Putamen (tissue), 1 donor: ENCODE measurements around the gene LDLRAD3.

Source experiments
- DNase-seq: peaks from one replicate; pipeline ENCODE4 v3.0.0-alpha.2; 2016; ENCODE audit warnings: low spot score

Gene LDLRAD3

DNA sequence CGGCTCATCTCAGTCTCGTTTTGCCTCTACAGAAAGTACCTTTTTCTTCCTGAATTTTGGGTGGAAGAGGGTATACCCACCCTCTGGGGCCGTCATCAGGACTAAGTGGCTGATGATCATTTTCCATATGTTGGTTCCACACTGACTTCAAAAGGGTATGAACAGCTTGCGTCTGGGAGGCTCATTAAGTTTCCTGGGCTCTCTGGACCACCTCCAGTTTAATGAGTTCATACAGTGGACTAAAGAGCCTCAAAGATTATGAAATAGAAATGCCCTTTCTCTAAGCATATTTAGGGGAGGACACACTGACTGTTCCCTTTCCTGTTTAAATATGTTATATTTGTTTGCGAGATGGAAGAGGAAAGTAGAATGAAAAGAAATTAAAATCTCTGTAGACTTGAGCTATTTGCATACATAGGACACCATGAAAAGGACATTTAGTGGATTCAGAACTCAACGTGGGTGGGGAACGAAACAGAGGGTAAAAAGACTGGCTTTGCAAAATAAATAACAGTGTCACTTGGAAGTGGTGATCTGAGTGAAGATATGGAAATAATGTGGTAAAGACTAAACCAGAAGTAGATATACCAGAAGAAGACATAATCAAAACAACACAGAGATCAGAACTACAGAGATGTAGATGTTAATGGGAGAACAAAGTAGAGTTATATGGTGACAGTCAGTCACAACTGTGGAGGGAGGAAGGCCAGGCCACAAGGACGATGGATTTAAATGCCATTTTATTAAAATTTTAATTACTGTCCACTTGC is 18.7 kb downstream of the LDLRAD3 start:
- DNase-seq: no peak

DNA sequence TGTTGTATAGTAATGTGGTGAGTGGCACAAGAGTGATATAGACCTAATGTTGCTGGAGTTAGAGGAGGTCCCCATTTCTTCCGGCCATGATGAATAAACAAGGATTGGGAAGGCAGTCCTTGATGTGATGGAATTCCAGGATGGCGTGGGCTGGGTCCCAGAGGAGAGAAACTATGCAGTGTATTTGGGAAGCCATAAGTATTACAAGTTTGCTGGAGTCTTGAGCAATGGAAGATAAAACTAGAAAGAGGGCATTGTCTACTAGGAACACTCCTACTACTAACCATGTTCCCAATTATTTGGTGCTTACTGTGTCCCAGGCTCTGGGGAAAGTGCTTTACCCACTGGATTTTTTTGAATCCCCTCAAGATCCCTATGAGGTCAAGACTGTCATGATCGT is 20.0 kb downstream of the LDLRAD3 start:
- DNase-seq: no peak

DNA sequence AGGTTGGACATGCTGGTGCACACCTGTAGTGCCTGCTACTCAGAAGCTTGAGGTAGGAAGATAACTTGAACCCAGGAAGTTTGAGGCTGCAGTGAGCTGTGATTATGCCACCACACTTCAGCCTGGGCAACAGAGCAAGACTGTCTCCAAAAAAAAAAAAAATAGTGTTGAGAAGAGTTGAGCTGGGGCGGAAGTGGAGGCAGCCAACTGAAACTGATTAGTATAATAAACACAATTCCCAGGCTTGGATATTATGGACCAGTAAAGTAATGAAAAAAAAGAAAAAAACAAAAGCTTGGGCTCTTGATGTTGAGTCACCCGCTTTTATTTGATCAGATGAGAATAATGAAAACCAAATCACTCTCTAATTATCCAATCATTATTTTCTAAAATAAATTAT is 21.0 kb downstream of the LDLRAD3 start:
- DNase-seq: no peak

DNA sequence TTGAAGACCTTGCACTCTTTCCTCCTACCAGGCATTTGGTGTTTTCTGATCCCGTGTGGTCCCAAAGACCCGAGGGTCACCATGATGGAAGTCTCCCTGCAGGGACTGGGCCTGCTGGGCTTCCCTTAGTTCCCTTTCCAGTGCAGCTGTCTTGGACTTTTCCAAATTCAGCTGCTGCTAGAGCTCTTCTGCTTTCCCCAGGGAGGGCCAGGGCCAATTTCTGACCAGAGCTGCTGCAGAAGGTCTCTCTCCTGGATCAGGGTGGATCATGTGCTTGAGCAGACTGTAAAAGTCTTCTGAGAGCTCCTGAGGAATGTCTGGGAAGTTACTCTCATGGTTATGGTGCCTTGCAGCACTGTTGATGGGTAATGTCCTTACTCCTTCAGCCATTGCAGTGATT is 23.2 kb downstream of the LDLRAD3 start:
- no peak for DNase-seq

DNA sequence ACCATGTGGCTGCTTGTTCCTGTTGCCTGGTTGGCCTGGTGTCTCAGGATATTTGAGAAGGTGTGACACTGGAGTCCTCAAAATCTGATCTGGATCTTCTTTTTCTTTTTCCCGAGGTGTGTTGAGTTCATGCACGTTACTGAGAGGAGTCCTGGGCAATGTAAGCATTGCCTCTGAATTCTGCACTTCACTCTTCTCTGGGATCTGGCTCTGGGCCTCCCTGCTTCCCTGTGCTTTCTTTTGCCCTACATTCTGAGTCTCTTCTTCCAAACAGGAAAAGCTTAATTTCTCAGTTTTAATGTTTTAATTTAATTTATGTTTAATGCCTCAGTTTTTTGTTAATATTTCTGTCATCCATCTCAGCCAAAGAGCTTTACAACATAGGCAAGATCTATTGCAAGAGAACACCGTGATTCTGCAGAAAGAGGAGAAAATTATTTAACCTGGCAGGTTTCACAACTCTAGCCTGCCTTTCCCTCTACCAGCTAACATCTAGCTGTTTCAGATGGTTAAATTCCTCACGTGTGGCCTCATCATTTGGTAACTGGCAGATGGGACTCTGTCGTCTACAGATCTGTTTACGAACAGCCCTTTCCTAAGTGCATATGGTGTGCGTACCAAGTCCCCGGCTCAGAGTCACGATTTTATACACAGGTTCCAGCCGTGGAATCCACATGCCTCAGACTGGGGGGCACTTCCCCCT is 24.7 kb downstream of the LDLRAD3 start:
- no peak for DNase-seq

DNA sequence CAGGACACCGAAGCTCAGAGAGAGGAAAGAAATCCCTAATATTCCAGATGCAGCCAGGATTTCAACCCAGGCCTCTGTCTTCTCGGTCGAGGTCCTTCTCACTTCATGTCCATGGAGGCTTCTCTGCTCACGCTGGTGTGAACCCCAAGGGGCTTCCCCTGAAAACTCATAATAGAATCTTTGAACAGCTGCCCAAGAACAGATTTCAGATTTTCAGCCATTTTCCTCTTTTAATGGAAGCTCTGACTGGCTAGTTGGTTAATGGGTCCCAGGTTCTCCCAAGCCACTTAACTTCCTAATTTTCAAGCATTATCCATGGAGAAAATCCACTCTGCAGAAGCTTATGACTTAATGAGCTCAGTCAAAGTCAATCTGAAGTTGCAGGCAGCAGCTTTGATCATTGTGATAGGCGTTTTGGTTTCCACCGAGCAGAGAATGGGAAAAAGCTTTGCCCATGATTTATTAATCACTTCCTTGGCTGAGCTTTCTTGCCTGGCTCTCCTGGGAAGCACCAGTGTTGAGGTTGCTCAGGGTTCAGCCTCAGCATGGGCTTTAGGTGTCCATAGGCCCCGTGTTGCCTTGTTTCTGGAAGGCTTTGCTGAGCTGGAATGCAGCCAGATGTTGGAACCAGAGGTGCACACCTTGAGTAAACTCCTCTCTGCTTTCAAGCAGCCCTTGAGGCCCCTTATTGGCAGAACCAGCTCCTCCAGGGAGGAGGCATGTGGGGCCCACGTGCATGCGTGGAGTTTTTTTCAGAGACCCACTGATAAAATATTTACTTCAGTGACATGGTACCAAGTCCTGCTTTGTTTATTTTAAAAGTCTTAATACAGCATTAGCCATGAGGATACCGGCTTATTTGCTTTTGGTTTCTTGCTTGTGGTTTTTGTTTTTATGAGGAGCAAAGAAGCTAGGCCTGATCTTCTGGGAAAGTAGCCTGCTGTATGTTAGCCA is 25.5 kb downstream of the LDLRAD3 start:
- DNase-seq: no peak

DNA sequence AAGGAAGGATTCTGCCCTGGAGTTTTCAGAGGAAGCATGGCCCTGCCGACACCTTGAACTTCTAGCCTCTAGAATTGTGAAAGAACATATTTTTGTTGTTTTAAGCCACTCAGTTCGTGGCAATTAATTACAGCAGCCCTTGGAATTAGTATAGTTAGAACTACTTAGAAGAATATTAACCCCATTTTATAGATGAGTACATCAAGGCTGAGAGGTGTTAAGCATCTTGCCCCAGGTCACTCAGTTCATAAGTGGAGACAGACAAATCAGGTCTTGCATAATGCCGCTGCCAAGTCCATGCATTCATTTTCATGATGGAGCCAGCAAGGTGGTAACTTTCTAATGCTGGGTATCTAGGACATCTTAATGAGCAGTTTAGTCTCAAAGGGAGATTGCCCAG is 26.6 kb downstream of the LDLRAD3 start:
- no peak for DNase-seq

DNA sequence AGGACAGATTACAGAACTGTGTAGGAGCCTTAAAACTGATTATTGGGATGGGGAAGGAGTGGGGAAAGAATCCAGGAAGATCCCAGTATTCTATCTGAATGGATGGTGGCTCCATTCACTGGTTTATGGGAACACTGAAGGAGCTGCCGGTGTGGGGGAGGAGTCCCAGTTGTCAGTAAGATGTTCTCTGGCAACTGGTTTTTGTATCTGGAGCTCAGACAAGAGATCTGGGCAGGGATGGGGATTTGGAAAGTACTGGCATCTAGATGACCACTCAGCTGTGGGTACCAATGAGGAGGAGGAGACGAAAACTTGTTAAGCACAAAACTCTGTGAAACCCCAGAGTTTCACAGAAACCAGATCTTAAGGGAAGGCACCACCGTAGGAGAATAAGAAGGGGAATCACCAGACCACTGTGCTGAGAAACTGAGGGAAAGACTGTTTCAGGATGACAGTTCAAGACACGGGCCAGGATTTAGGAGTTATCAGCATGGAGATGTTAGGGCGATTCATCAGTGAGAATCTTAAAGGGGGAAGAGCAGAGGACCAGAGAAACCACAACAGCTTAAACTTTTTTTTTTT is 28.1 kb downstream of the LDLRAD3 start:
- no peak for DNase-seq

DNA sequence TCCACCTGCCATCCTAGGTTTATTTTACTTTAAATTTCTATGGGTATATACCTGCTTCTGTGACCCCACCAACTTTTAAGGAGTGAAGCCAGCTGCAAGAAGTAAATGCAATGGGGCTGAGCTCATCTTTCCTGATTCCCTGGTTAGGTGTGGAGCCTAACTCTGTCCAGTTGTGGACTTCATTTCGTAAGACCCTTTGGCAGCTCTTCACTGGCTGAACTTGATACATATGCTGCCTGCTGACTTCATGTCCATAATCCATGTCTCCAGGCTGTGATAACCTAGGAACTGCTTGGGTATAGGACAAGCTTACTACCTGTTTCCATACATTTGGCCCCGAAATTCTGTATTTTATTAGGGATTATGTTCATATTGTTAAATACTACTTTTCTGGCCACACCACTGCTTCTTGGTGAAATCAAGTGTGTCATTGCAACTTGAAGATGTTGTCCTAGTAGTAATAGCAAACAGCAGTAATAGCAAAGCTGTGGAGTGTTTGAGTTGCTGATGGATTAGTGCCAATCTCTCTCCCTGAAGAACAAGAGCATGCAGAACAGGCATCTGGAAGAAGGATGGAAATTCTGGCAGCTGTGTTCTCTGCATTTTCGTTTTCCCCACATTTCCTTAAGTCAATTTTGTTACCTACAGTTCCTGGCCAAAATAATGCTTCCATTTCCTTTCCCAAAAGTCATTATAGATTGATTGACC is 31.2 kb downstream of the LDLRAD3 start:
- DNase-seq: no peak

DNA sequence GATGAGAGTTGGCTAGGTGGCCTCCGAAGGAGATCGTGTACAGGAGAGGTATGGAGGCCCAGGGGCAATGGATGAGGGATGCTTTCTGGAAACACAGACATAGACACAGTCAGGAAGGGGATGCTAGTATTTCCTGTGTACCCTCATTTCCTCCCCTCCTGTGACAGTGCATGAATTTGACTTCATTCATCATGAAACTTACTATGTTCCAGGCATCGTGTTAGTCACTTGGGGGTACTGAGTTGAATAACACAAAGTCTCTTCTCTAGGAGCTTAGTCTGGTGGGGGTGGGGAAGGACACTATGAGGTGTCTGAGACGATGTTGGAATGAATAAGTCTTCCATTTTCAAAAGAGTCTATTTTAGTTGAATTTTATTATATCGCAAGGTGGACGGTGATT is 32.6 kb downstream of the LDLRAD3 start:
- DNase-seq: no peak

DNA sequence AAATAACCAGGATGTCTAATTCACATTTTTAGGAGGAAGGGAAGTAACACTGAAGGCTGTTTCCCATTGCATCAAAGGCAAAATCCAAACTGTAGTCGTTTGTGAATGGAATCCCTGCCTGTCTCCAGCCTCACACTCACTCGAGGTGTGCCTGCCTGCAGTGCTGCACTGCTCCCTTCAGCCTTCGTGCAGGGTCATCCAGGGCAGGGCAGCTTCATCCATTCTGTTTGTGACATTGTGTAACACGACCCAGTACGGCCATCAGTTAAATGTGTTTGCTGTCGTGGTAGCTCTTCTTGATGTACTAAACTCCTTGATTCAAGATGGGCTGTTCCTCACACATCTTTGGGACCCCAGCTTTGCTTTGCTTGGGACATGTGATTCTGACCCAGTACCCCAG is 34.3 kb downstream of the LDLRAD3 start:
- DNase-seq: no peak

DNA sequence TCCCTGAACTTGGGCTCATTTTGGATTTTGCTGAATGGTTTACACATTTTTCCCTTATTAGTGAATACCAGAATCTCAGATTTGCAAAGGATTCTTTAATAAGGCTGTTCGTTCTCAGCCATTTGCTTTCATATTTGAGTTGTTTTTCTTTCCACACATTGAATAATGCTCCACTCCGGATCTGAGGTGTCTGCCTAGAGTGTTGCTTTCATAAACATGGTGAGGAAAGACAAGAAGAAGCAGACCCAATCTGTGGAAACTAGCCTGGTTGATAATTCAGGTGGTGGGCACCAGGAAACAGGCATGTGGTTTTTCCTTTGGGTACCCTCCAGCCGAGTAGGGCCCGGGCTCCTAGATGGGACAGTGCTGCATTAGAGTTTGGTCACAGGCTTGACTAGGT is 35.0 kb downstream of the LDLRAD3 start:
- DNase-seq: no peak

DNA sequence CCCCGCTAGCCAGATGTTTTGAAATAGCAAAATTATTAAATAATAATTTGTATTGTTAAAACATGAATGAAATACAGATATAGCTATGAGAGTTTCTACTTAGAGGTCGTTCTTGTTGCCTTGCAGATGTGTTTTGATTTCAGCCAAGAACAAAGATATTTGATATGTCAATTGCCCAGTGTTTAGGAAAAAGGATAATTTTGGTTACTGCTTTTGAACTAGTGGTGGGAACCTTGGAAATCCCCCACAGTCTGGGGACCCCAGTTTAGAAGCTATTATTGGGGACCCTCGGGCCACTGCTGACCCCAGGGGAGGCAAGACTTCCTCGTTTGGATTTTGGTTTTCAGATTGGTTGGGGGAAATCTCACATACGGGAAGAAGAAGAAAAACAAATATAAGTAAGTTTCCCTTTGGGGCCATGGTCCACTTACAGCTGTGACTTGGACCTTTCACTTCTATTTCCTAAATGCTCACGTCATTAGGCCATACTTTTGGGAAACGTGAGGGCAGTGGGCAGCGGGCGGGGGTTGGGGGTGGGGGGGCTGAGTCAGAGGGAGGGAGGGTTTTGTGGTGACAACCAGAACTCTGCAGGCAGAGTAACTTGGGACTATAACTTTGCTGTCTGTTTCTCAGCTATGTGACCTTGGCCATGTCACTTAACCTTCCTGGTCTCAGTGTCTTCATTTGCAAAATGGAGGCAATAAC is 37.0 kb downstream of the LDLRAD3 start:
- no peak for DNase-seq

DNA sequence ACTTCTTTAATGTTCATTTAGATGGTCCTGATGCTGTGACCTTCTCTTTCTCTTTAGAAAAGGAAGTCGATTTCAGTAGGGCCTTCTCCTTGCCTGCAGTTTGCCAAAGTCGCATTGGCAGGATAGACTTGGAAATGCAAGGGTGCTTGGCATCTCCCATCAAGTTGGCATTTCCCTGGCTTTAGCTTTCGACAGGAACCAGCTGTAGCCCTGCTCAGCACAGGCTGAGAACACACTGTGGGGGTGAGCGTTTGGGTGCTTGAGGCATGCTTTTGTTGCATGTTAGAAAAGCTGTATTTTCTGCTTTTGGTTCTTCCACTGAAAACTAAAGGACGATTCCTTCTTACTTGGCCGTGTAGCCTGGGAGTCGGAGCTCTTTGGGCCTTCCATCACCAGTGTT is 37.7 kb downstream of the LDLRAD3 start:
- DNase-seq: no peak

DNA sequence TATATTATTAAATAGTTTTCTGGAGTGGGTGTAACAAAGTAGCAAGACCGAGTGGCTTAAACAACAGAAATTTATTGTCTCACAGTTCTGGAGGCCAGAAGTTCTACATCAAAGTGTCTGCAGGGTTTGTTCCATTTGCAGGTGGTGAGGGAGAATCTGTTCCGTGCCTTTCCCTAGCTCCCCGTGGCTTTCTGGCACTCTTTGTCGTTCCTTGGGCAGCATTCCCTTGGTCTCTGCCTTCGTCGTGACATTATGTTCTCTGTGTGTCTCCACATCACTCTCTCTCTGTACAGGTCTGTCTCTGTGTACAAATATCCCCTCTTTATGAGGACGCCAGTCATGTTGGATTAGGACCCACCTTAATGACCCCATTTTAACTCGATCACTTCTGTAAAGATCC is 38.2 kb downstream of the LDLRAD3 start:
- no peak for DNase-seq

DNA sequence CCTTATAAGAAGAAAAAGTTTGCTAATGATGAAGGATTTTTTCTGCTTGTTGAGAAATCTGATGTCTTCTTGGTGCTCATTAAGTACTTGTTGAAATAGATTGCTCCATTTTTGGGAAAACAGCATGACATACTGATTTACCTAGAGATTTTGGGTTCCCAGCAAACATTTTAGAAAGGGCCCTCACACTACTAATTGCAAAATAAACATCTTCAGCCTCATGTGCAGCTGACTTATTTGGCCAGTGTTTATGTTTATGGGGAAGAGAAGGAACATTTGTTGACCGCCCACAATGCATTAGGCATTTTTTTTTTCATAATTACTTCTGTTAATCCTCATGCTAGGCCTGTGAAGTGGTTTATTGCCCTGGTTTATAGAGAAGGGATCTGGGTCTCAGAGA is 40.1 kb downstream of the LDLRAD3 start:
- no peak for DNase-seq

DNA sequence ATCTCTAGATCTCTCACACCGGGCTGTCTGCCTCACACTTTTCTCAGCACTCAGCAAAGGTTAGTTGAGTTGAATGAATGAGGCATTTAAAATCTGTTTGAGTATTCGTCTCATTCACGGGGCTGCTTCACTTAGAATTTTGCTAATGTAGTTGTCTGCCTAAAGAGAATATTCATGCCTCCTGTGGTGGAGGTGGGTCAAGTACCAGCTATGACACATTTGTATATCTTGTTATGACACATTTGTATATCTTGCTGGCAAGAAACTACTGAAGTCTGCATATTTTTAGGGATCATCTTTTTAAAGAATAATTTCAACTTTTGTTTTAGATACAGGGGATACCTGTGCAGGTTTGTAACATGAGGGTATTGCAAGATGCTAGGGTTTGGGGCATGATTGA is 43.1 kb downstream of the LDLRAD3 start:
- DNase-seq: no peak

DNA sequence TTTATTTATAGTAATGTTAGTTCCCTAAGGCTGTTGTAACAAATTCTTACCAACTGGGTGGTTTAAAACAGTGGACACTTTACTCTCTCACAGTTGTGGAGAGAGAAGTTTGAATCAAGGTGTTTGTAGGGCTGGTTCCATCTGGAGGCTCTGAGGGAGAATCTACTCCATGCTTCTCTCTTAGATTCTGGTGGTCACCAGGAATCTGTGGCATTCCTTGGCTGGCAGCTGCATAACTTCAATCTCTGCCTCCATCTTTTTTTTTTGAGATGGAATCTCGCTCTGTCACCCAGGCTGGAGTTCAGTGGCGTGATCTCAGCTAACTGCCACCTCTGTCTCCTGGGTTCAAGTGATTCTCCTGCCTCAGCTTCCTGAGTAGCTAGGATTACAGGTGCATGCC is 46.3 kb downstream of the LDLRAD3 start:
- no peak for DNase-seq

DNA sequence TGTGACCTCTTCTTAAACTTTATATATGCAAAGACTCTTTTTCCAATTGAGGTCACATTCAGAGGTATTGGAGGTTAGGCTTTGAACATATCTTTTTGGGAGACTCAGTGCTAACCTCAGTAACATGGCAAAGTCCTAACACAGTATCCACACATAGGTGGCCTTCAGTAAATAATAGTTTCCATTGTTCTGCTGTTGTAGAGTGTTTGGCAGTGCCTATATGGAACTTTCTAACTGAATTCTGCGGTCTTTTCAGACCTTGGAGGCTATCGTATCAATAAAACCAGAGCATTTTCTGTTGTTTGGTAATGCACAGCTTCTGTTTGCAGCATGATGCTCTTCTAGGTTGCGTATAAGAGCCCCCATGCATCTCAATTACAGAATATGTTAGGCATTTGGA is 47.0 kb downstream of the LDLRAD3 start:
- DNase-seq: no peak

DNA sequence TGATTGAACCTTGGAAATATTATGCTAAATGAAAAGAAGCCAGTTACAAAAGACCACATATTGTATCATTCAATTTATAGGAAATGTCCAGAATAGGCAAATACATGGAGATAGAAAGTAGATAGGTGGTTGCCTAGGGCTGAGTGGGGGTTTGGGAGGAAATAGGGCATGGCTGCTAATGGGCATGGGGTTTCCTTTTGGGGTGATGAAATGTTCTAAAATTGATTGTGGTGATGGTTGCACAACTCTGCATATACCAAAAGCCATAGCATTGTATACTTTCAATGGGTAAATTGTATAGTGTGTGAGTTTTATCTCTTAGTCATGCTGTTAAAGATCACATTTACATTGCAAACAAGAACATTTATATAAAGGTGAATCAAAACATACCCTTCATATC is 48.7 kb downstream of the LDLRAD3 start:
- no peak for DNase-seq

DNA sequence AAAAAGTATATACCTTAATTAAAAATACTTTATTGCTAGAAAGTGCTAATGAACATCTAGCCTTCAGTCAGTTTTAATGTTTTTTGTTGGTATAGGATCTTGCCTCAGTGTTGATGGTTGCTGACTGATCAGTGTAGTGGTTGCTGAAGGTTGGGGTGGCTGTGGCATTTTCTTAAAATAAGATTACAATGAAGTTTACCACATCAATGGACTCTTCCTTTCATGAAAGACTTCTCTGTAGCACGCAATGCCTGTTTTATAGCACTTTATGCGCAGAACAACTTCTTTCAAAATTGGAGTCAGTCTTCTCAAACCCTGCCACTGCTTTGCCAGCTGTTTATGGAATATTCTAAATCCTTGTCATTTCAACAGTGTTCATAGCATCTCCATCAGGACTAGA is 50.6 kb downstream of the LDLRAD3 start:
- DNase-seq: no peak
